Measurements from ENCODE around the gene RFLNA.
A peak's percentile ranks its signal among the peaks of the same experiment; 100 is the strongest.
"Not testable (repeated sequence)": the region's sequence is repeated elsewhere in the genome, so short reads cannot be mapped to it uniquely, and the experiment has no call there.

RFLNA gene

GRCh38 chr12:124283326-124283725, 11.6 kb upstream of the RFLNA start:
- DNase-seq = no peak

DNA sequence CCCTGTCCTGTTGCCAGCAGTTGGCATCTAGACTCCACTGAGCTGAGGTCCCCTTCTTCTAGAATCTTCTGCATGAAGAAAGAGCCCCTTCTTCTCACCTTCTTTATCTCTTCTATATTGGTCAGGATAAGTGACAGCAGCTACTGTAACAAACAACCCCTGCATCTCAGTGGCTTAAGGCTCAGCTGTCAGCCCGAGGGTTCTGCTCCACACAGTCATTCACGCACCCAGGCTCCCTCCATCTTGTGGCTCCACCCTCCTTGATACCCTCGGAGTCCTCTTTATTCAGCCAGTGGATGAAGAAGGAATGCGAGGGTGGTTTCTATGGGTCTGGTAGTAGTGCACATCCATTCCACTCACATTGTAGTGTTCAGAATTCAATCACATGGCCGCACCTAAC, 10.5 kb upstream of the RFLNA start:
- no peak for DNase-seq

DNA sequence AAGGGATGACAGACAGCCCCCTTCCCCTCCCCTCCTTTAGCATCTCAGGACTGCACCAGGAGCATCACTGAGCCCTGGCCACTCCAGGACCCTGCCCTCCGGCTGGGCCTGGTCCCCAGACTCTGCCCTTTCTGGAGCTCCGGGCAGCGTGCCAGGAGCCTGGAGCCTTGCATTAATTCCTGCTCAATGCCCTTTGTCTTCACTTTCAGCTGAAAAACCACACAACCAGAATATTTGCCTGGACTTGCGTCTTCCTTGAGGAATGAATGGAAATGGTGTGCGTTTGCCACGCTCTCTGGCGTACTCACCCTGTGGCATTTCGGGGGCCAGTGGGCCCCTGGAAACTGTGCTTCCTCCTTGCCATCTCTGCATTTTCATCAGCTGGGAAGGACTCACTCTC, 8.5 kb upstream of the RFLNA start:
- no peak for DNase-seq

DNA sequence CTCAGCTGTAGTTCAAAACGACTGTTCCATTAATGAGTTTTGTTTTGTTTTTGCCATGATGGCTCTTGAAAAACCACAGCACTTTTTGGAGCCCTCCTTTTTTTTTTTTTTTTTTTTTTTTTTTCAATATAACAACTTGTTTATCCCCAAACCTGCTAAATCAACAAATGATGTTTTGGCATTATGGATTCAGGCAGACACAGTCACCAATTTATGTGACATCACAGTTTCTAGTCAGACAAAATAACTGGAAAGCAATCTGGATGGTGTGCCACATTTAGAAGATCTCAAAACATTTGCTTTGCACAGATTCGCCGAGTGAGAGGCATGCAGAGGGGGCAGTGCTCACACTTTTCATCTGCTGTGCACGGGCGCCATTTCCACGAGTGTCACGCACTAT, 7.9 kb upstream of the RFLNA start:
- DNase-seq = no peak

DNA sequence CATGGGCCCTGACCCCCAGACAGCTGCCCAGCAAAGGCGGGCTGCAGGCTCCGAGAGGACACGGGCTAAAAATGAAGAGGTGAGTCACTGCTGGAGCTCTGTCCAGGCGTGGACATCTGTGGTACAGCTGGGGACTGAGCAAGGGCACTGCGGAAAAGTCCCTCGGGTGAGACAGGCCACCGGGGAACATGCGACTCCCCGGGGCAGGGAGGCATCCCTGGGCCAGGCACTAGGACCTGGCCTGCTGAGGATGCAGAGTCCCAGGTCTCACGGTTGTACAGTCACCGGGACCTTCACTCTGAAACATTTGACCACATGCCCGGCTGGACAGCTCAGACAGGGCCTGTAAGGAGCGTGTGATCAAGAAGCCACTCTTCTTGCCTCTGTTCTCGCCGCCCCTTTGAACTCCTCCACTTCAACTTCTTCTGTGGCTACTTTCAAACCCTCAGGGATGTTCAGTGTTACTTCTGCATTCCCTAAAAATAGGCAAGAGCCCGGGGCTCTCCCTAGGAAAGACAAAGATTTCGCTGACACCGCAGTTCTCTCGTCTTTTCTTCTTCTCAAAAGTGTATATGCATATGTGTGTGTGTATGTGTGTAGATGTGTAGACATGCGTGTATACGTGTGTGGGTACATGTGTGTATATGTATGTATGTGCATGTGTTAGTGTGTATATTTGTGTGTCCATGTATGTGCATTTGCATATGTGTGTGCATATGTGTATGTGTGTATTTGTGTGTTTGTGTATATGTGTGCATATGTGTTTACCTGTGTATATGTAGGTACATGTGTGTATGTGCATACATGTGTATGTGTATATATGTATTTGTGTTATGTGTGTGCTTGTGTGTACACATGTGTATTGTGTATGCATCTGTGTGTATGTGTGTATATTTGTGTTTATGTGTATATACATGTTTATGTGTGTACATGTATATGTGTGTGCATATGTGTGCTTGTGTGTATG, 5.0 kb upstream of the RFLNA start:
- no peak for DNase-seq

DNA sequence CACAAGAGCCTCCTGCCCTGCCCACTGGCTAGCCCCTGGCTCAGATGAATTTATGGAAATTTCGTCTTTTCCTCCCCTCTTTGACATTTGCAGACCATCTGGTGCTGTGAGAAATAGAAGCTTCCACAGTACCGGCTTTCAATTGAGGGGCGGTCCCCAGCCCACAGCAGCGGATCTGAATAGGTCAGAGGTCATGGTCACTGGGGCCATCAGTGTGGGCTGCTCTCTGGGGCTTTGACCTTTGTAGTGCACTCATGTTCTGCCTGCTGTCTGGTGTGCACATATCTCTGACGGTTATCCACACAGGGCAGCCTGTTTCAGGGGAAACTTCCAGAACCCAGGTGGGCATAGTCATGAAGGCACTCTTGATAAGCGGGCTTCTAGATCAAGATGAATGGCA, 2.5 kb upstream of the RFLNA start:
- no peak for DNase-seq

DNA sequence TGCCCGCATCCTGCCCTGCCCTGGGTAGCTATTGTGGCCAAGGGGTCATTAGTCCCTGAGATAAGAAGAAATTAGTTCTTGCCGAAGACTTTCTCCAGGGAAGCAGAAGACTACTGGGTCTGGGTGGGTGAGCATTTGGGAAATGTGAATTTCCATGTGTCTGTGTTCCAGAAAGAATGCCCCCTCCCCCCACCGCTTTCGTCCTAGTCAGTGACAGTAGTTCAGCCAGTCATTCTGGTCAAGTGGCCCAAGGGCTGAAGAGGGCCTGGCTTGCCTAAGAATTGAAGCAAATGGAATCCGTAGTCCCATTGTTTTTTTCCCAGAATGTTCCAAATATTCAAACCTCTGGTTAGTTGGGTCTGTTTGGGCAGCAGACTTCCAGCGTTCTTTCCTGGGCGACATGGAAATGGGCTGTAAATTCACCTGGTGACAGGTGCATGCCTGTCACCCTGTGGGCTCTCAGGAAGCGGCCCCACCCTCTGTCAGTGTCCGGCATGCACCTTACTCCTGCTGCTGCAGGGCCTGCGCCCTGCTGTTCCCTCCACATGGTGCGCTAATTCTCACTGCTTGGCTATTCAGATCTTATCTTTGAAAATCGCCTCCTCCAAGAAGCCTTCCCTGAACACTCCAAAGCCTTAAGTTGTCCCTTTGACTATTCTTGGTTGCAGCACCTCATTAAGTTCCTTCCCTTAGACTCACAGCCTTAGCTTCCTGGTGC, 1.4 kb upstream of the RFLNA start:
- DNase-seq = no peak

- no peak for DNase-seq
Observed at GRCh38 chr12:124295431-124296058, 652 bp downstream of the RFLNA start.

GRCh38 chr12:124296295-124296915, 1.5 kb downstream of the RFLNA start:
- DNase-seq = peak; percentile 41

DNA sequence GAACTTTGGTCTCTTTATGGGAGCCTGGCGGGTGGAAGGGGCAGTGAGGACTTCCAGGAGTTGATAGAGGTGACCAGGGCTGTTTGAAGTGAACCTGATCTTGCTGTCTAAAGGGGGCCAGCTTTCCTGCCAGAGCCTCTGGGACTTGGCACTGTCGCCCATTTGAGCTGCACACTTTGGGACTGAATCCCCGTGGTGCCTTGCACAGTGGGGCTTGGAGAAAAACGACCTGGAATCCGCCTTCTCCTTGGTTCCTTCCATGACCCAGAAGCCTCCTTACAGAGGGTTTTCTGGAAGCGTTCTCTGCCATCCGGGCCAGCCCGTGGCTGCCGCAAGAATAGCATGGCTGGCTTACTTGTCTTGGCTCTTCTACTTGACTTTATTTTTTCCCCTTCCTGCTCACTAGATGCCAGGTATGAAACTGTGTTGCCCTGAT, 2.0 kb downstream of the RFLNA start:
- no peak for DNase-seq

DNA sequence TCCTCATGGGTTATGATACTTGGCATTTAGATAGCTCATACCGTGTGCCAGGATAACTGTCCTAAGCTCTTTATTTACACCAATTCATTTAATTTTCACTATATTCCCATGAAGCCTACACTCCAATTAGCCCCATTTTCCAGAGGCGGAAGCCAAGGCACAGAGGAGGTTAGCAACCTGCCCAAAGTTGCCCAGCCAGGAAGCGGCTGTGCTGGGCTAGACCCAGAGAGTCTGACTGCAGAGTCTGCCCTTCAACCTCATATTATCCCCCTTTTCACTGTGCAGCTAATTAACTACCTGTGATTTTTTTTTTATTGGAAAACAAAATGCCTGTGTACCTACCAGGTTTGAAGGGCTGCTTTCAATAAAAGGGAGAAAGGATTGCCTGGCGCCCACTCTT, 2.5 kb downstream of the RFLNA start:
- DNase-seq = no peak

- DNase-seq = no peak
Observed at GRCh38 chr12:124297856-124298255, 3.0 kb downstream of the RFLNA start.

DNA sequence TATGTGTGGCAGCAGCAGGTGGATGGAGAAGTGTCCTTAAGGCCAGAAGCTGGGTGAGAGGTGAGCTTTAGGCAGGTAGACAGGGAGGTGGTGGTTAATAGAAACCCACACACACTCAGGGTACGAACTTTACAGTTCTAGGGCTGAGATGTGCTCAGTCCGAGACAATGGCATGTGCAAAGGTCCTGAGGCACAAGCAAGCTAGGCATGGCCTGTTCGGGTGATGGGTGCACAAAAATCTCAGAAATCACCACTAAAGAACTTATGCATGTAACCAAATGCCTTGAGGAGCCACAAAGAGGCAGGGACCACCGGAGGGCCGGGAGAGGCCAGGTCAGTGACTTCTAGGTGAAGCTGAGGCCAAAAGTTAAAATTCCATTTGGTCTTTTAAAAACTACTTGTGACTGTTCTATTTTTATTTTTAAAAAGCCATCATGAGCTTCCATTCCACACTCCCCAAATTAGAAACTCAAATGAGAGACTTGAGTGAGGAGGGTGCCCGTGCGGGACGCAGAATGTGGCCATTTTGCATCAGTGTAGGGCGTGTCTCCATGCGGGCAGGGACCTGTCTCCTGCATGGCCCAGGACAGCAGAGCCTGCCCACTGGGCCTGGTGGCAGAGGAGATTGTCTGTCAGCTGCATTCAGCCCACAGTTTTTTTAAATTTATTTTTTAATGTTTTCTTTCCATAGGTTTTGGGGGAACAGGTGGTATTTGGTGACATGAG, 4.0 kb downstream of the RFLNA start:
- no peak for DNase-seq

DNA sequence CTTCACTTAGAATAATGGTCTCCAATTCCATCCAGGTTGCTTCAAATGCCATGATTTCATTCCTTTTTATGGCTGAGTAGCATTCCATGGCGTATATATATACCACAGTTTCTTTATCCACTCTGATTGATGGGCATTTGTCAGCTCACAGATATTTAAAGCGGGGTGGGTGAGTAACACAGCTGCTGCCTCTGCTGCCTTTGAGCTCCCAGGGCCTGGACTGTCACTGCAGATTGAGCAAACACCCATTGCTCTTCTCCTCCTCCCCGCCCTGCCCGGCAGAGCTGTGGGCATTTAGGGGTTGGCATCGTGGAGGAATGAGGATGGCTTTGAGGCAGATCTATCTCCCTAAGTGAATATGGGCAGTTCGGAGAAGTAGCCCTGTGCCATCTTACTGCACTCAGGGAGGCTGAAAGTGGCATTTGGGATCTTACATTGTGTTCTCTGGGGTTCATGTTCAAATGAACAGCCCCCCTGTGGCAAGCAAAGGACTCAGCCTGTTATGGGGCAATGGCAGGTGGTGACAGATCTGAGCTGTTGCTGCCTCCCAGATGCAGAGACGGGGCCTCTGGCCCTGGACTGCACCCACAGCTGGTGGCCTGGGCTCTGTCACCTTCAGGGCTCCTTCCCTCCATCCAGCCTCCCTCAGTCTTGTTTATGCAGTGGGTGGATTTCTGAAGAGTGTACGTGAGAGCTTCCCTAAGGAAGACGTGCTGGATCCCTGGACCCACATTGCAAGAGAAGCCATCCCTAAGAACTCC, 4.9 kb downstream of the RFLNA start:
- DNase-seq = no peak

GRCh38 chr12:124300657-124301056, 5.8 kb downstream of the RFLNA start:
- not testable (repeated sequence) for DNase-seq

DNA sequence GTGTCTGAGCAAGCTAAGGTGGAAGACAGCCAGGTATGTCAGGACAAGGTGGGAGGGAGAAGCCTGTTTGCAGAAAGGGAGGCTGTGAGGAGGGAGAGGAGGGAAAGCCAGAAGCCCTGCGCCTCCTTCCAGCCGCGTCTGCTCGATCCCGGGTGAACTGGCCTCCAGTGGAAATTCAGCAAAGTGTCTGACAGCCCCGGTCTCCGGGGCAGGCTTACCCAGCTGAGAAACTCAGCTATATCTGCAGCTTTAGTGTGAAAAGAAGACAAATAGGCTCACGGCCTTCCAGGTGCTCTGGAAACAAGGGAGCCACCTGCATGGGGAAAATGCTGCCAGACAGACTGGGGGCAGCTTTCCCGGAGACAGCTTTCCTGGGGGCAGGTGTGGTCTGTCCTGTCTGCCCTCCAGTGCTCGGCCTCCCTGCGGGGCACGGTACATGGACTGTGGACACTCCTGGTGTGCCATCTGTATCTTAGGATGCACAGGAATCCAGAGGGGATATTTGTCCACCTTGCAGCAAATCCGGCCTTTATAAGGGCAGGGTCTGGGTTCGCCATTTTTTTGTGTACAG, 6.3 kb downstream of the RFLNA start:
- no peak for DNase-seq

GRCh38 chr12:124302241-124302806, 7.4 kb downstream of the RFLNA start:
- DNase-seq = no peak

- DNase-seq = no peak
Observed at GRCh38 chr12:124302807-124303578, 8.1 kb downstream of the RFLNA start.

- DNase-seq = no peak
Observed at GRCh38 chr12:124303579-124304313, 8.9 kb downstream of the RFLNA start.

Data from hematopoietic multipotent progenitor cell treated with erythropoietin and hydrocortisone succinate and interleukin-3 and kit ligand, for 4 days (in vitro differentiated cells).